ENCODE results near the gene CDH4. TPM values are rescaled to one million over a fixed set of nuclear protein-coding genes. Genes with fewer than 3 reads are reported as not detected.

The CDH4 gene
- total RNA-seq, 2 donors from 2014 or later = 0.05 to 2.2 TPM

DNA sequence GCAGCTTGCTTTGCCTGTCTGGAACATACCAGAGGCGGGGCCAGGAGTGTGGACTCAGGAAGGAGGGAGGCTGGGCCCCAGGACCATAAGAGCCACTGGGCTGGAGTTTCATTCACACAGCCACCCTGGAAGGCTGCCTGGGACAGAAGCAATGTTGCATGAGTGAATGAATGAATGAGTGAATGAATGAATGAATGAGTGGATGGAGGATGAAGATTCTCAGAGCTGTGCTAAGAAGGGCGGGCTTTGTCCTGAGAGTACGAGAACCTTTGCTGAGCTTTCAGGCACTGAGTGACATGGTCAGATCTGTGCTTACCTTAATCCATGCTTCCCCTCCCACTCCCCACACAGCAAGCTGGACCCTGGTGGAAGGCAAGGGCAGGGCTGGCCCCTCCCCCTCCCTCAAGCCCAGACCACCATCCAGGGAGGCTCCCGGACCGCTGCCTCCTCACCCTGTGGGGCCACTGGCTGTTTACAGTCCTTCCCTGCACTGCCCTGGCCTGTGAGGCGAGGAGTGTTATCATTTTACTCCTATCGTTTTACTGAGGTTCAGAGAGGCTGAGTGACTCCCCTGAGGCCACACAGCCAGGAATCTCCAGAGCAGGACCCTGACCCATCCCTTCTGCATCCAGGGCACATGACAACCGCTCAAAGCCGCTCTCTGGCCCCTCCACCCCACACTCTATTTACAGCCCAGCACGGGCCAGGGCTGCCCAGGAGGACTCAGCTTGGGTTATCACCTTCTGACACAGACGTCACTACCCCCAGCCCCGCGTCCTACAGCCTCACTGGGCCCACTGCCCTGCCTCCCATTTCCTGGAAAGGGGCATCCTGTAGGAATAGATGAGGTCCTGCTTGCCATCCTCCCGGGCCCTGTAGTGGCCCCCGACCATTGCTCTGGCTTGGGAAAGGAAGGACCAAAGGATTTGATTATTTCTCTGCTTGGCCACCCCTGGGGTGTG is 543.9 kb downstream of the CDH4 start:
- no peak overlapping the region for H3K4me3 ChIP-seq
- no peaks in the 10 kb centered on the region for H3K4me1 ChIP-seq (replicated peaks)
- 85% methylated on average over 15 of the region's 15 CpGs for WGBS
- TF ChIP-seq POLR2A (IDR thresholded peaks at IDR 0.05) (no peak), CTCF (IDR thresholded peaks at IDR 0.05) (no peak), POLR2AphosphoS5 (IDR thresholded peaks at IDR 0.05) (no peak)
- H3K27ac ChIP-seq = no peak overlapping the region
- intact Hi-C loops (cut with DNase I) = no loop called here
- no peaks in the 10 kb centered on the region for H3K36me3 ChIP-seq
- no peak for DNase-seq (ENCODE audit: low spot score)
- no peaks in the 10 kb centered on the region for H3K9me3 ChIP-seq
- H3K27me3 ChIP-seq (replicated peaks; ENCODE audit: insufficient read depth) = no peaks in the 10 kb centered on the region

- Histone ChIP-seq H3K27me3 (replicated peaks; ENCODE audit: insufficient read depth) (no peaks in the 10 kb centered on the region), H3K9me3 (no peaks in the 10 kb centered on the region), H3K27ac (no peak overlapping the region), H3K4me1 (replicated peaks) (no peaks in the 10 kb centered on the region), H3K36me3 (no peaks in the 10 kb centered on the region), H3K4me3 (no peak overlapping the region)
- no peak for DNase-seq (ENCODE audit: low spot score)
- WGBS = 69% methylated on average over 11 of the region's 11 CpGs
- TF ChIP-seq POLR2A (IDR thresholded peaks at IDR 0.05) (no peak), POLR2AphosphoS5 (IDR thresholded peaks at IDR 0.05) (no peak), CTCF (IDR thresholded peaks at IDR 0.05) (no peak)
- intact Hi-C loops (cut with DNase I) = no loop called here
These were observed 544.7 kb downstream of the CDH4 start for GRCh38 chr20:61796738-61797137.

GRCh38 chr20:61797200-61797599 is 545.1 kb downstream of the CDH4 start:
- DNase-seq (ENCODE audit: low spot score) = no peak
- Histone ChIP-seq H3K9me3 (no peaks in the 10 kb centered on the region), H3K4me1 (replicated peaks) (no peaks in the 10 kb centered on the region), H3K27me3 (replicated peaks; ENCODE audit: insufficient read depth) (no peaks in the 10 kb centered on the region), H3K27ac (no peak overlapping the region), H3K4me3 (no peak overlapping the region), H3K36me3 (no peaks in the 10 kb centered on the region)
- intact Hi-C loops (cut with DNase I) = no loop called here
- WGBS = 82% methylated on average over 7 of the region's 7 CpGs
- no peak for TF ChIP-seq POLR2A (IDR thresholded peaks at IDR 0.05)
- TF ChIP-seq POLR2AphosphoS5 (IDR thresholded peaks at IDR 0.05) = no peak
- no peak for TF ChIP-seq CTCF (IDR thresholded peaks at IDR 0.05)

GRCh38 chr20:61797971-61798411 is 545.9 kb downstream of the CDH4 start:
- H3K9me3 ChIP-seq = no peaks in the 10 kb centered on the region
- no peak for DNase-seq (ENCODE audit: low spot score)
- intact Hi-C loops (cut with DNase I) = no loop called here

More at GRCh38 chr20:61797971-61798411, 545.9 kb downstream of the CDH4 start:
- Histone ChIP-seq H3K4me3 (no peak overlapping the region), H3K27me3 (replicated peaks; ENCODE audit: insufficient read depth) (no peaks in the 10 kb centered on the region), H3K27ac (no peak overlapping the region), H3K36me3 (no peaks in the 10 kb centered on the region), H3K4me1 (replicated peaks) (no peaks in the 10 kb centered on the region)
- TF ChIP-seq POLR2AphosphoS5 (IDR thresholded peaks at IDR 0.05) = no peak
- TF ChIP-seq CTCF (IDR thresholded peaks at IDR 0.05) = no peak
- TF ChIP-seq POLR2A (IDR thresholded peaks at IDR 0.05) = no peak
- 89% methylated on average over 24 of the region's 25 CpGs for WGBS

Data from prostate gland (tissue), 2 donors.